22Rv1 (cell line): ENCODE data around the gene APOL6.

Experiments
- ZFX ChIP-seq: fragments of 450-650 bp; IDR thresholded peaks from 2 replicates; pipeline ENCODE4 v1.6.1; 2017; ENCODE audit warnings: antibody characterized with exemption, borderline replicate concordance
- TF ChIP-seq, protein P1 (sequence below): fragments of 450-650 bp; IDR thresholded peaks from 2 replicates; pipeline ENCODE4 v1.5.1; 2017; ENCODE audit warnings: mild to moderate bottlenecking

- TF ChIP-seq, protein P1, sequence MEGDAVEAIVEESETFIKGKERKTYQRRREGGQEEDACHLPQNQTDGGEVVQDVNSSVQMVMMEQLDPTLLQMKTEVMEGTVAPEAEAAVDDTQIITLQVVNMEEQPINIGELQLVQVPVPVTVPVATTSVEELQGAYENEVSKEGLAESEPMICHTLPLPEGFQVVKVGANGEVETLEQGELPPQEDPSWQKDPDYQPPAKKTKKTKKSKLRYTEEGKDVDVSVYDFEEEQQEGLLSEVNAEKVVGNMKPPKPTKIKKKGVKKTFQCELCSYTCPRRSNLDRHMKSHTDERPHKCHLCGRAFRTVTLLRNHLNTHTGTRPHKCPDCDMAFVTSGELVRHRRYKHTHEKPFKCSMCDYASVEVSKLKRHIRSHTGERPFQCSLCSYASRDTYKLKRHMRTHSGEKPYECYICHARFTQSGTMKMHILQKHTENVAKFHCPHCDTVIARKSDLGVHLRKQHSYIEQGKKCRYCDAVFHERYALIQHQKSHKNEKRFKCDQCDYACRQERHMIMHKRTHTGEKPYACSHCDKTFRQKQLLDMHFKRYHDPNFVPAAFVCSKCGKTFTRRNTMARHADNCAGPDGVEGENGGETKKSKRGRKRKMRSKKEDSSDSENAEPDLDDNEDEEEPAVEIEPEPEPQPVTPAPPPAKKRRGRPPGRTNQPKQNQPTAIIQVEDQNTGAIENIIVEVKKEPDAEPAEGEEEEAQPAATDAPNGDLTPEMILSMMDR = no peak
- no peak for TF ChIP-seq ZFX
Observed at GRCh38 chr22:35643991-35644390, 4.3 kb upstream of the APOL6 start.
